Adrenal gland (tissue), 5 donors: ENCODE results near the gene TRIO.

Experiments used
- CTCF ChIP-seq, 6 experiments: fragments of 450-650 bp in 4 of 6; fragments of 200-600 bp in 2 of 6; sonication (generic) in 1 of 6; IDR thresholded peaks; 1 replicate in 5 of 6; 2 replicates in 1 of 6; pipeline versions ENCODE4 v1.5.1 to v1.8.0; 2016 to 2021; ENCODE audit warnings: antibody characterized with exemption in 6 of 6, mild to moderate bottlenecking in 2 of 6, moderate library complexity in 1 of 6
- POLR2A ChIP-seq, 2 donors: fragments of 450-650 bp; IDR thresholded peaks; one replicate each; pipeline ENCODE4 v1.6.1; 2017; ENCODE audit warnings: antibody characterized with exemption in 2 of 2, mild to moderate bottlenecking in 2 of 2, moderate library complexity in 1 of 2
- donor health status: DM: no; HTN: no; CAD: no.

- TF ChIP-seq CTCF (IDR thresholded peaks at IDR 0.05) (no peak), POLR2A (IDR thresholded peaks at IDR 0.05) (peak in 1 of 2 donors; percentile 35)
Measured at GRCh38 chr5:14218897-14219573, 75.9 kb downstream of the TRIO start.
